GM12892 (cell line): ENCODE results near the gene LPGAT1.

Experiments used
- POLR2A ChIP-seq: IDR thresholded peaks from 2 replicates; pipeline ENCODE4 v1.6.1; 2011; ENCODE audit warnings: low read depth, low read length, control low read depth
- TAF1 ChIP-seq: IDR thresholded peaks from 2 replicates; pipeline ENCODE4 v1.6.1; 2011; ENCODE audit warnings: low read depth, mild to moderate bottlenecking, control low read depth, low read length, borderline replicate concordance

- TF ChIP-seq POLR2A (no peak), TAF1 (no peak)
Observed at GRCh38 chr1:211814313-211814712, 16.2 kb downstream of the LPGAT1 start.
